Measurements from ENCODE around the gene IGF2.

Gene IGF2

DNA sequence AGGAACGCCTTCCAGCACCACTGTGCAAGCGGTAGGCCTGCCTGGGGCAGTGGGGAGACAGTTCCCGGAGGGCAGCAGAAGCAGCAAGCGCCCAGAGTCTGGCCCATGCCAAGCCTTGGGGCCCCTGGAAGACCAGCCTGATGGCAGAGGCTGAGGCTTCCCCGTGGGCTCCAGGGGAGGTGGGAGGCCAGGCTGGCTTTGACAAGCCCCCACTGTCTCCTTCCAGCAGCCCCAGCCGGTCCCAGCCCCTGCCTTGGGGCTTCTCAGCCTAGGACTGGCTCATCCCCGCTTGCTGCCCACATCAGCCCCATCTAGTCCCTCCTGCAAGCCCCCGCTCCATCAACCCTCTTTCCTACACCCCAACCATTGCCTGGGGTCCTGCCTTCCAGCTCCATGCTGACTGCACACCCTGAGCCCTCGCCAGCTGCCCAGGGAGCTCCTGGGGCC is 46.7 kb downstream of the IGF2 start:
- TF ChIP-seq, protein P1, sequence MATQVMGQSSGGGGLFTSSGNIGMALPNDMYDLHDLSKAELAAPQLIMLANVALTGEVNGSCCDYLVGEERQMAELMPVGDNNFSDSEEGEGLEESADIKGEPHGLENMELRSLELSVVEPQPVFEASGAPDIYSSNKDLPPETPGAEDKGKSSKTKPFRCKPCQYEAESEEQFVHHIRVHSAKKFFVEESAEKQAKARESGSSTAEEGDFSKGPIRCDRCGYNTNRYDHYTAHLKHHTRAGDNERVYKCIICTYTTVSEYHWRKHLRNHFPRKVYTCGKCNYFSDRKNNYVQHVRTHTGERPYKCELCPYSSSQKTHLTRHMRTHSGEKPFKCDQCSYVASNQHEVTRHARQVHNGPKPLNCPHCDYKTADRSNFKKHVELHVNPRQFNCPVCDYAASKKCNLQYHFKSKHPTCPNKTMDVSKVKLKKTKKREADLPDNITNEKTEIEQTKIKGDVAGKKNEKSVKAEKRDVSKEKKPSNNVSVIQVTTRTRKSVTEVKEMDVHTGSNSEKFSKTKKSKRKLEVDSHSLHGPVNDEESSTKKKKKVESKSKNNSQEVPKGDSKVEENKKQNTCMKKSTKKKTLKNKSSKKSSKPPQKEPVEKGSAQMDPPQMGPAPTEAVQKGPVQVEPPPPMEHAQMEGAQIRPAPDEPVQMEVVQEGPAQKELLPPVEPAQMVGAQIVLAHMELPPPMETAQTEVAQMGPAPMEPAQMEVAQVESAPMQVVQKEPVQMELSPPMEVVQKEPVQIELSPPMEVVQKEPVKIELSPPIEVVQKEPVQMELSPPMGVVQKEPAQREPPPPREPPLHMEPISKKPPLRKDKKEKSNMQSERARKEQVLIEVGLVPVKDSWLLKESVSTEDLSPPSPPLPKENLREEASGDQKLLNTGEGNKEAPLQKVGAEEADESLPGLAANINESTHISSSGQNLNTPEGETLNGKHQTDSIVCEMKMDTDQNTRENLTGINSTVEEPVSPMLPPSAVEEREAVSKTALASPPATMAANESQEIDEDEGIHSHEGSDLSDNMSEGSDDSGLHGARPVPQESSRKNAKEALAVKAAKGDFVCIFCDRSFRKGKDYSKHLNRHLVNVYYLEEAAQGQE (IDR thresholded peaks at IDR 0.05; ENCODE audit: insufficient read depth in 1 of 2, low read depth in 2 of 2, low read length in 2 of 2), result no peak
- TF ChIP-seq POLR2AphosphoS5 (IDR thresholded peaks at IDR 0.05; ENCODE audit: low read depth, low read length), result no peak
- TF ChIP-seq TAF1 (IDR thresholded peaks at IDR 0.05; ENCODE audit: borderline replicate concordance, insufficient read depth, low read length), result no peak
- TF ChIP-seq SIN3A (IDR thresholded peaks at IDR 0.05; ENCODE audit: borderline replicate concordance, insufficient read depth, low read length), result no peak
- no peak for TF ChIP-seq FOXP2 (optimal IDR thresholded peaks at IDR 0.05; ENCODE audit: borderline replicate concordance, extremely low read depth, extremely low read length, insufficient read depth)

- TF ChIP-seq POLR2AphosphoS5 (IDR thresholded peaks at IDR 0.05; ENCODE audit: low read depth, low read length), result no peak
- TF ChIP-seq, protein P1 (IDR thresholded peaks at IDR 0.05; ENCODE audit: insufficient read depth in 1 of 2, low read depth in 2 of 2, low read length in 2 of 2), result no peak
- TF ChIP-seq FOXP2 (optimal IDR thresholded peaks at IDR 0.05; ENCODE audit: borderline replicate concordance, extremely low read depth, extremely low read length, insufficient read depth), result no peak
- TF ChIP-seq TAF1 (IDR thresholded peaks at IDR 0.05; ENCODE audit: borderline replicate concordance, insufficient read depth, low read length), result no peak
- TF ChIP-seq SIN3A (IDR thresholded peaks at IDR 0.05; ENCODE audit: borderline replicate concordance, insufficient read depth, low read length), result no peak
Observed at GRCh38 chr11:2091786-2092463, 47.3 kb downstream of the IGF2 start.

DNA sequence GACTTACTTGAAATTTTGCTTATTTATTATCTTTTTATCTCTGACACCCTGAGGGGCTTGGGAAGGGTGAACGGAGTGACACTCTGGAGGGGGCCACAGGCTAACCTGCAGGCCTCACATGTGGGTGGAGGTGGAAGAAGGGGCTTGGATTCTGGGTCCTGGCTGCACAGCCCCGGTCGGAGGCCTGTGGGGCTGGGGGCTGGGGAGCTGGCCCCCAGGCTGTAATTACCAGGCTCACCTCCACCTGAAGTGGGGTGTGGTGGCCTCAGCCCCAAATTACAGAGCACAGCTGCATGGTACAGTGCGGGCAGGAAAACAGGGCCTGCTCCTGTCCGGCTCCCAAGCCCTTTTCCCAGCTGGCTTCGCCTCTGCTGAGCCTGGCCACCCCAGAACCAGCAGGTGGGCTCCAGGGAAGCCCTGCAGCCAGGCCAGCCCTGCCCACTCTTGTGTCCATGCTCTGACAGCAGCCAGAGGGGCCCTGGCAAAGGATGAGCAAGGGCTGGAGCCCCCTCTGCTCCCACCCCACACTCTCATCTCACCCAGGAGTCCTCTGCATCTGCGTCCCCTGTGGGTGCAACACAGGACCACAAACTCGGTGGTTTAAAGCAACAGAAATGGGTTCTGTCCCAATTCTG is 48.0 kb downstream of the IGF2 start:
- no peak for TF ChIP-seq FOXP2 (optimal IDR thresholded peaks at IDR 0.05; ENCODE audit: borderline replicate concordance, extremely low read depth, extremely low read length, insufficient read depth)
- no peak for TF ChIP-seq POLR2AphosphoS5 (IDR thresholded peaks at IDR 0.05; ENCODE audit: low read depth, low read length)
- TF ChIP-seq SIN3A (IDR thresholded peaks at IDR 0.05; ENCODE audit: borderline replicate concordance, insufficient read depth, low read length), result no peak
- TF ChIP-seq, protein P1 (IDR thresholded peaks at IDR 0.05; ENCODE audit: insufficient read depth in 1 of 2, low read depth in 2 of 2, low read length in 2 of 2), result no peak
- TF ChIP-seq TAF1 (IDR thresholded peaks at IDR 0.05; ENCODE audit: borderline replicate concordance, insufficient read depth, low read length), result no peak

DNA sequence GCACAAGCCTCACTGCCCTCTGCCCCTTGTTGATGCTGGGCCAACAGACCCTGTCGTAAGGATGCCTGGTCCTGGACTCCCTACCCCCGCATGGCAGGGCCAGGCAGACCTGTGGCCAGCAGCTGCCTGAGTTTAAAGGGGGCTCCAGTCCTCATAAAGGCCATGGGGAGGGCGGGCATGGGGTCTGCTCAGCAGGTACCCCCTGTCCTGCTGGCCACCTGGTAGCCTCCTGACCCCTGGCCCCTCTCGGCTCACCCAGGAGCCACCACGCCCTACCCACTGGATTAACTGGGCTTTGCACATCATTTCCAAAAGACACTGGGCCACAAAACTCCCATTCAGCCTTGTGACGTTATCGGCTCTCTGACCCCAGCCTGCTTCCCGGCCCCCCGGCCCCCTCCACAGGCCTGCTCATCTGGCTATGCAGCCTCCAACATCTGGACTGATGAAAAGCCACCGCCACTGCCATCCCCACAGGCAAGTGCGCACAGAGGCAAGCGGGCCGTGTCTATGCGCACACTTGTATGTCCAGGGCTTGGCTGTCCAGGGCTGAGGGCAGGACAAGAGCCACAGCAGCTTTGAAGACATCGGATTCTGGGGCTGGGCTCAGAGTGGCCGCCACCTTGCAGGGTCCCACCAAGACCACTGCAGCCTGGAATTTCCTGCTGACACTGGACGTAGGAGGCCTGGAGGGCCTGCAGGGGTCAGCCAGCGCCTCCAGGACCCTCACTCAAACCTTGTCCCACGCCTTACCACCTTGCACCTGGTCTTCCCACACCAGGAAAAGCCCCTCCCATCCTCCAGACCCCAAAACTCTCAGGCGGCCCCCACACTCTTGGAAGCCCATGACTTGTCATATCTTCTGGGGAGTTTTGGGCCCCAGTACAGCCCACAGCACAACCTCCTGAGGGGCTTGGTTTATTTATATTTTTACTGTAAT is 48.7 kb downstream of the IGF2 start:
- TF ChIP-seq, protein P1 (IDR thresholded peaks at IDR 0.05; ENCODE audit: insufficient read depth in 1 of 2, low read depth in 2 of 2, low read length in 2 of 2), result no peak
